Neural cell (in vitro differentiated cells): ENCODE results near the gene CHDH.

ENCODE experiments used
- EP300 ChIP-seq: fragments of 450-650 bp; conservative IDR thresholded peaks from 2 replicates; pipeline ENCODE4 v1.6.1; 2014; ENCODE audit warnings: antibody characterized with exemption, mild to moderate bottlenecking, moderate library complexity; ENCODE audit not compliant: poor library complexity, severe bottlenecking
- SMC3 ChIP-seq: fragments of 450-650 bp; conservative IDR thresholded peaks from 2 replicates; pipeline ENCODE4 v1.6.1; 2014; ENCODE audit warnings: antibody characterized with exemption, mild to moderate bottlenecking, moderate library complexity; ENCODE audit not compliant: poor library complexity

GRCh38 chr3:53768478-53769459, 77.5 kb downstream of the CHDH start:
- TF ChIP-seq SMC3, result no peak
- no peak for TF ChIP-seq EP300
